Activated naive CD4-positive, alpha-beta T cell treated with anti-CD3 and anti-CD28 coated beads, Interleukin-2, amount 10 ng/mL, durations not matched to agents 7 days and 5 days (primary cell): ENCODE data around the gene CLEC3A.
"Not testable (repeated sequence)": the region's sequence is repeated elsewhere in the genome, so short reads cannot be mapped to it uniquely, and the experiment has no call there.

Experiments used
- CTCF ChIA-PET: fragments of 350-600 bp; sonication (Branson Sonifier 250); formaldehyde crosslinking; loops from one replicate; lab custom pipeline; 2021; ENCODE audit warnings: antibody characterized with exemption; lab: Charles Lee
- DNase-seq: peaks from one replicate; pipeline ENCODE4 v3.0.0-alpha.2; 2020
- H3K27ac Mint-ChIP-seq: one replicate; pipeline ENCODE4 v1.8.0; 2021; ENCODE audit warnings: mild to moderate bottlenecking, moderate library complexity, mixed read lengths
- H3K27me3 Mint-ChIP-seq: one replicate; pipeline ENCODE4 v1.8.0; 2021; ENCODE audit warnings: mild to moderate bottlenecking, mixed read lengths
- H3K36me3 Mint-ChIP-seq: one replicate; pipeline ENCODE4 v1.8.0; 2021; ENCODE audit warnings: mixed read lengths
- H3K4me1 Mint-ChIP-seq: one replicate; pipeline ENCODE4 v1.8.0; 2021; ENCODE audit warnings: mixed read lengths
- H3K4me3 Mint-ChIP-seq: one replicate; pipeline ENCODE4 v1.8.0; 2021; ENCODE audit warnings: mild to moderate bottlenecking, moderate library complexity, mixed read lengths
- H3K9me3 Mint-ChIP-seq: one replicate; pipeline ENCODE4 v1.8.0; 2021; ENCODE audit warnings: mixed read lengths

Gene CLEC3A

DNA sequence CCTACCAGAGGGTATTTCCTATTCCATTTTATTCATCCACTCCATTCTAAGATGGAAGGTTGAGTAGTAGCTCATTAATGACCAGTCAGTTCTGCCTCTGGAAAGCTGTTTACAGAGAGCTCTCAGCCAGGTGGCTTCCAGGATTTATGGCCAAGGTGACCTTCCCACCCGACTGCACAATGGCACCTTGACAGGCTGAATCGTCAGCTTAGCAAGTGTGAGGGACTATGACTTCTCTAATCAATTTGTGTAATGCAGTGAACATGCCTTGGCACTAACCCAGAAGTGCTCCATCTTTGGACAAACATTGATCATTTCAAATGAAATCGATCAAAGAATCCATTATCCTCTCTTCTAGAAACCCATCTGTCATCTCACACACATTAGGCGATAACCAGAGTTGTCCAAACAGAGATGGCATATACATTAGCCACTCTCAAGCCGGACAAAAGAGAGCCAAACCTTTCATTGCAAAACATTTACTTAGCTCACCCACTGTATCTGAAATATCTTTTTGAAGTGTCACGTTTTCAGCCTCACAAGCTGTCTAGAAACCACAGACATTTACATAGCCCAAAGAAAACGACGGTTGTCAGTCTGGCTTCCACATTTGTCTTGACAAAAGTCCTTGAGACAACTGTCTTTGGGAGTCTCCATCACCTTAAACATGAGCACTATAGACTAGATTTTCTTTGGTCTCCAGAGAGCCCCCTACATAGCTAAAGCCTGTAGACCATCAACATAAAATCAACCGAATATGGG is 35.6 kb downstream of the CLEC3A start:
- CTCF ChIA-PET = no interaction called here
- H3K36me3 Mint-ChIP-seq = no peaks in the 10 kb centered on the region
- H3K4me3 Mint-ChIP-seq = no peak overlapping the region
- H3K27me3 Mint-ChIP-seq = peaks cover 5% of the 10 kb centered on the region
- no peaks in the 10 kb centered on the region for H3K9me3 Mint-ChIP-seq
- no peaks in the 10 kb centered on the region for H3K4me1 Mint-ChIP-seq
- no peak for DNase-seq
- H3K27ac Mint-ChIP-seq = no peak overlapping the region

DNA sequence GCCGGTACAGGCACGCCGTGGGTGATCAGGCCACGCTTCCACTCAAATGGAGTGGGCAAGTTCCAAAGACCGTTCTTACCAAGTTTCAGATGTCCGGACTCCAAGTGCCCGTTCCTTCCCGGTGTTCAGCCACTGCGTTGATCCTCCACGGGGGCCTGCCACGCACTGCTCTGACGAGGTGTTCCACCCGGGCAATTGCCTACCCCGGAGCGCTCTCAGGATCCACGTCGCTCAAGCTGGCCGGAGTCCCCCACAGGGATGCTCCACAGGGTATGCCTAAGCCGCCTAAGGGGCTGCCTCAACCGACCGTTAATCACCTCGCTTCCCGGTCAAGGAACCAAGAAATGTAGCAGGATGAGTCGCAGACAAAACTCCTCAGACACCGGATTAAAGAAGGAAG is 37.5 kb downstream of the CLEC3A start:
- not testable (repeated sequence) for H3K4me1 Mint-ChIP-seq, H3K4me3 Mint-ChIP-seq, H3K36me3 Mint-ChIP-seq, H3K27ac Mint-ChIP-seq, DNase-seq, H3K9me3 Mint-ChIP-seq, H3K27me3 Mint-ChIP-seq
- CTCF ChIA-PET = interaction anchor here (0.8 kb wide), 1 partner anchor 34 kb away, joined by 3 read pairs; no protein-coding TSS in a partner anchor

DNA sequence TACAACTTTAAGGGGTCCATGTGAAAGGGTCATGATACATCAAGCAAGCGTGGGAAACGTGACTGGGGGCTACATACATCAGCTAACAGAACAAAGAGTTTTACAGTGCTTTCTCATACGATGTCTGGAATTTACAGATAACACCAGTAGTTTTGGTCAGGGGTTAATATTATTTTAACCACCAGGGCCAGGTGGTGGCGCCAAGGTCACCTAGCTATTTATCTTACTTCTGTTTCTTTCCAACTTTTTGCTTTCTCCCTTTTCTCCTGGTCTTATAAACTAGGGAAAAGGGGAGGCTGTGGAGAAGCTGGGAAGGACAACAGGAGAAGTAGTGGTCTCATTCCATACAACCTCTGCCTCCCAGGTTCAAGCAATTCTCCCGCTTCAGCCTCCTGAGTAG is 37.9 kb downstream of the CLEC3A start:
- CTCF ChIA-PET = interaction anchor here (0.8 kb wide), 1 partner anchor 34 kb away, joined by 3 read pairs; no protein-coding TSS in a partner anchor
- Mint-ChIP-seq H3K27me3 (peaks cover 5% of the 10 kb centered on the region), H3K27ac (no peak overlapping the region), H3K36me3 (no peaks in the 10 kb centered on the region), H3K4me1 (no peaks in the 10 kb centered on the region), H3K9me3 (no peaks in the 10 kb centered on the region), H3K4me3 (no peak overlapping the region)
- DNase-seq = no peak

DNA sequence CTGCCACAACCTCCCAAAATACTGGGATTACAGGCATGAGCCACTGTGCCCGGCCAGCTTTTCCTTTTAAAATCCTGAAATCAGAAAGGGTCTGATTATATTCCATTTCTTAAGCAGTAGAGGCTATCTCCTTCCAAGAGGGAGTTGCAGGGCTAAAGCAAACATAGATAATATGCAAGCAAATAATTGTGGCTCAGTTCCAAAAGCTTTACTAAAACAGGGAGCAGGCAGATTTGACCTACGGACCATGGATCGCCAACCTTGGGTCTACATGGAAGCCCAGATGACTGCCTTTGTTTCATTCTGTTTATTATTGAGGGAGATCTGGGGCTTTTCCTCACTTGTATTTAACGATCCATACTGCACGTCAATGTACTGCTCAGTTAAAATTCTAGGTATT is 38.5 kb downstream of the CLEC3A start:
- H3K27me3 Mint-ChIP-seq = peaks cover 5% of the 10 kb centered on the region
- H3K36me3 Mint-ChIP-seq = no peaks in the 10 kb centered on the region
- DNase-seq = no peak
- H3K4me3 Mint-ChIP-seq = no peak overlapping the region
- H3K9me3 Mint-ChIP-seq = no peaks in the 10 kb centered on the region
- no peak overlapping the region for H3K27ac Mint-ChIP-seq
- H3K4me1 Mint-ChIP-seq = no peaks in the 10 kb centered on the region
- CTCF ChIA-PET = interaction anchor here (0.8 kb wide), 1 partner anchor 33 kb away, joined by 3 read pairs; no protein-coding TSS in a partner anchor

DNA sequence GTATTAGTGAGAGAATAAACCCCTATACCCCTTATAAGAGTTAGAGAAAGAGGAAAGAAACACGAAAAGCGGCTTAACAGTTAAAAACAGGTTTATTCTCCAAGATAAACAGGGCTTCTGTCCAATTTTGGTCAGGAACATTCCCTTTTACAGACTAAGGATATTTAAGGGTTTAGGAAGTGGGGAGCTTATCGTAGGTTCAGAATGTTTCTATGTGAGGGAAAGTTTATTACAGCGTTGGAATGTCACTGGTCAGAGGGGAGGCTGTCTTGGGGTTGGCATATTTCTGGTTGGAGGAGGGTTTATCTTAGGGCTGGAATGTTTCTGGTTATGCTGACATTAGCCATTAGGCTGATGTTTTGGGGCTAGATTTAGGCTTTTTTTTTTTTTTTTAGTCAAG is 43.0 kb downstream of the CLEC3A start:
- no peaks in the 10 kb centered on the region for H3K9me3 Mint-ChIP-seq
- CTCF ChIA-PET = no interaction called here
- no peak overlapping the region for H3K27ac Mint-ChIP-seq
- peaks cover 4% of the 10 kb centered on the region for H3K27me3 Mint-ChIP-seq
- no peak for DNase-seq
- no peak overlapping the region for H3K4me3 Mint-ChIP-seq
- H3K36me3 Mint-ChIP-seq = no peaks in the 10 kb centered on the region
- no peaks in the 10 kb centered on the region for H3K4me1 Mint-ChIP-seq

DNA sequence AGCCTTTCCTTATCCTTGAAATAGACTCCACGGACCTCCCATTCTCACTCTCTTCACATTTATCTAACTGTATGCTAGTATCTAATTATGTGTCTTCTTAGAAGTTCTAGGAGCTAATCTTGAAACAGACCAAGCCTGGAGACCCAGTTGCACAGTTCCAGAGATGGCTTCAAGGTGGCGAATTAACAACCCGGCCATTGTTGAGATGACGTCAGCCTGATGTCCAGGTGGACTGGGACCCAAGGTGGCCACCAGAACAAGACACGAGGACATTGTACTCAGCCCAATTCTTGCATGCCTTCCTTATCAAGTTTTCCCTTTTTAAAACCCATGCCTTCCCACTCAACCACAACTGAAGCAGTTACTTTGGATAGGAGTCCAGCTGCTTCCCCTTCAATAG is 47.6 kb downstream of the CLEC3A start:
- DNase-seq = no peak
- no peaks in the 10 kb centered on the region for H3K4me1 Mint-ChIP-seq
- no peaks in the 10 kb centered on the region for H3K9me3 Mint-ChIP-seq

DNA sequence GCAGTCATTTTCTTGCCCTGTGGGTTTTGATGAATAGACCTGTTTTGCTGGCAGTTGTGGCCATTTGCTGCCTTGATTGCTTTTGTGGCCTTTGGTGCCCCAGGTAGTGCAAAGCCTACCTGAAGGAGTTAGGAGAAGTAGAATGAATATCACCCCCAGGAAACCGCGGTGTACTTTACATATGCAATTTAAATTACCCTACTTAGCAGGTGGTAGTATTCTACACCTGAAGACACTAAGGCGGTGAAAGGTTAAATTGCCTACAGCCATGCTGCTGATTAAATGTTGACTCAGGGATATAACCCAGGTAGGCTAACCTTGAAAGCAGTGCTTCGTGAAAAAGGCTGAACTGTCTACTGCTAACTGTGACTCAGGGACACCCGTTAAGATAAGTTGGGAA is 49.9 kb downstream of the CLEC3A start:
- Mint-ChIP-seq H3K36me3 (no peaks in the 10 kb centered on the region), H3K27ac (no peak overlapping the region), H3K9me3 (no peaks in the 10 kb centered on the region), H3K4me3 (no peak overlapping the region), H3K4me1 (no peaks in the 10 kb centered on the region), H3K27me3 (peaks cover 20% of the 10 kb centered on the region)
- no peak for DNase-seq
- CTCF ChIA-PET = interaction anchor here (0.6 kb wide), 1 partner anchor 90 kb away, joined by 3 read pairs; no protein-coding TSS in a partner anchor

More for the DNA sequence above, 47.6 kb downstream of the CLEC3A start:
- peaks cover 20% of the 10 kb centered on the region for H3K27me3 Mint-ChIP-seq
- H3K4me3 Mint-ChIP-seq = no peak overlapping the region
- H3K27ac Mint-ChIP-seq = no peak overlapping the region
- CTCF ChIA-PET = no interaction called here
- H3K36me3 Mint-ChIP-seq = no peaks in the 10 kb centered on the region

DNA sequence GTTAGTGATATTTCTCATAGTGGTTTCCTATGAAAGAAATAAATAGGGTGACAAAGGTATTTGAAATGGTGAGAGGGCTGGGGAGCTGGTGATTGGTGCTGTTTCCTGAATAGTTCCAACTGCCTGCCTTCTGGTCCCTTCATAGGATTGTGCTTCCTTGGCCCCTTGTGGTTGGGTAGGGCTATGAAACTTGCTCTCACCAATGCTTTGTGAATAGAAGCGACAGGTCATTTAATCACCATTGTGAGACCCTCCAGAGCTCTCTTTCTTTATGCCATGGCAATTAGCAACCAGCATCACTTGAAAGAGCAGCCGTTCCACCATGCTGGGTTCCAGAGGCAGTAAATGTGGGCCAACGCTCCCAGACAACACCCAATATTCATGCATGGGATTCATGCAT is 53.5 kb downstream of the CLEC3A start:
- Mint-ChIP-seq H3K4me3 (no peak overlapping the region), H3K27me3 (peaks cover 16% of the 10 kb centered on the region), H3K4me1 (no peaks in the 10 kb centered on the region), H3K36me3 (no peaks in the 10 kb centered on the region), H3K27ac (no peak overlapping the region), H3K9me3 (no peaks in the 10 kb centered on the region)
- CTCF ChIA-PET = no interaction called here
- no peak for DNase-seq

DNA sequence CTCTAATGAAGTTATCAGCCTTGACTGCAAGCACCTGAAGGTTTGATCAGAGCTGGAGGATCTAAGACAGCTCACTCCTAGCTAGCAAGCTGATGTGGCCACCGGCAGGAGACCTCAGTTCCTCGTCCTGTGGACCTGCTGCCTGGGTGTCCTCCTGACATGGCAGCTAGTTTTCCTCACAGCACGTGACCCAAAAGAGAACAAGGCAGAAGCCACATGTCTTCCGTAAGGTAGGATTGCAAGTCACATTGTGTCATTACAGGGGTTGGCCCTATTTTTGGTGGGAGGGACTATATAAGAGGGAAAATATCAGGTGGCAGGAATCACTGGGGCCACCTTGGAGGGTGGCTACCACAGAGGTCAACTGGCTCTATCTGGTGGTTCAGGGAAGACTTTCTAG is 59.0 kb downstream of the CLEC3A start:
- no peak for DNase-seq
- Mint-ChIP-seq H3K27ac (no peak overlapping the region), H3K4me3 (no peak overlapping the region), H3K9me3 (no peaks in the 10 kb centered on the region), H3K27me3 (peaks cover 3% of the 10 kb centered on the region), H3K36me3 (no peaks in the 10 kb centered on the region), H3K4me1 (no peaks in the 10 kb centered on the region)
- CTCF ChIA-PET = no interaction called here
